NCI-H460 (cell line): Measurements from ENCODE around the gene ZYX. TPM values are rescaled to one million over a fixed set of nuclear protein-coding genes. Genes with fewer than 3 reads are reported as not detected.
"Not testable (repeated sequence)": the region's sequence is repeated elsewhere in the genome, so short reads cannot be mapped to it uniquely, and the experiment has no call there.

ENCODE experiments used
- DNase-seq: peaks from one replicate; pipeline ENCODE4 v3.0.0-alpha.2; 2016; ENCODE audit warnings: low read depth; ENCODE audit errors: extremely low read depth
- total RNA-seq: library from RNA; depleted of rRNA; stranded (reverse); fragments of >200 nt; shearing (Covaris generic); gene quantifications from 2 replicates; pipeline ENCODE4 v1.2.3, GENCODE V29; 2014

The ZYX gene
- total RNA-seq, 1 experiment from 2014 or later, result 45.7 TPM

GRCh38 chr7:143384661-143385631 lies 3.8 kb downstream of the ZYX start:
- no peak for DNase-seq

- no peak for DNase-seq
These were observed 5.0 kb downstream of the ZYX start for GRCh38 chr7:143385891-143386781.

- no peak for DNase-seq
These were observed 6.2 kb downstream of the ZYX start for GRCh38 chr7:143387156-143387975.

GRCh38 chr7:143388051-143388450 lies 6.9 kb downstream of the ZYX start:
- DNase-seq, result no peak

DNA sequence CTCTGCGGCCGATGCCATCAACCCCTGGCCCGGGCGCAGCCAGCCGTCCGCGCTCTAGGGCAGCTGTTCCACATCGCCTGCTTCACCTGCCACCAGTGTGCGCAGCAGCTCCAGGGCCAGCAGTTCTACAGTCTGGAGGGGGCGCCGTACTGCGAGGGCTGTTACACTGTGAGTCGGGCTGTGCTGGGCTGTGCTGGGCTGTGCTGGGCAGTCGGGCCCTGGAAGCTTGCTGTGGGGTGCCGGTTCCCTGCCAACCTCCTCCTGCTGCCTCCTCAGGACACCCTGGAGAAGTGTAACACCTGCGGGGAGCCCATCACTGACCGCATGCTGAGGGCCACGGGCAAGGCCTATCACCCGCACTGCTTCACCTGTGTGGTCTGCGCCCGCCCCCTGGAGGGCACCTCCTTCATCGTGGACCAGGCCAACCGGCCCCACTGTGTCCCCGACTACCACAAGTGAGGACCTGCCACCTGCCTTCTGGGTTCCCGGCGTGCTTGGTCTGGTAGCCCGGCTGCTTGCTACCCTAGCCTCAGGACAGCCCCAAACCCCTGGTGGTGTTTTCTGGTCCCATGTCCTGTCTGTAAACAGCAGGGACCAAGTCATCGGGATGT lies 7.5 kb downstream of the ZYX start:
- DNase-seq, result no peak

GRCh38 chr7:143389316-143390103 lies 8.4 kb downstream of the ZYX start:
- DNase-seq, result no peak

DNA sequence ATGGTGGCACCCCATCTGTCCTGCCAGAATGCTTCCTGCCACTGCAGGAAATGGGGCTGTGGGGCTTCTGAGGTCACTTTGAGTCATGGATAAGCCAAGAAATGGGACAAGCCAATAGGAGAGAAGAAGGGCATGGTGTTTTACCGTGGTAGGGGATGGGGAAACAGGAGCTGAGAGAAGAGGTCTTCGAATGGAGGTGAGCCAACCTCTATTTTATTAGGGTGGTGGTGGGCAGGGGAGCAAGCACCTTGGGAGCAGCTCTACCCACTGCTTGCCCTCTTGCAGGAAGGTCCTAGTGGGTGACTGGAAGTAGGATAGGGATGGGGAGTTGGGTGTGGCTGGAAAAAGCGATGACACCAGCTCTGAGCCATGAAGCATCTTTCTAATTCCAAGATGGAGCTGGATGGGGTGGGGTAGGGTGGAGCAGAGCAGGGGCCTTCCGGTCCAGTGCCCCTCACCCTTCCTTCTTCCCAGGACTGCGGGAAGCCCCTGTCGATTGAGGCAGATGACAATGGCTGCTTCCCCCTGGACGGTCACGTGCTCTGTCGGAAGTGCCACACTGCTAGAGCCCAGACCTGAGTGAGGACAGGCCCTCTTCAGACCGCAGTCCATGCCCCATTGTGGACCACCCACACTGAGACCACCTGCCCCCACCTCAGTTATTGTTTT lies 9.1 kb downstream of the ZYX start:
- DNase-seq, result no peak

DNA sequence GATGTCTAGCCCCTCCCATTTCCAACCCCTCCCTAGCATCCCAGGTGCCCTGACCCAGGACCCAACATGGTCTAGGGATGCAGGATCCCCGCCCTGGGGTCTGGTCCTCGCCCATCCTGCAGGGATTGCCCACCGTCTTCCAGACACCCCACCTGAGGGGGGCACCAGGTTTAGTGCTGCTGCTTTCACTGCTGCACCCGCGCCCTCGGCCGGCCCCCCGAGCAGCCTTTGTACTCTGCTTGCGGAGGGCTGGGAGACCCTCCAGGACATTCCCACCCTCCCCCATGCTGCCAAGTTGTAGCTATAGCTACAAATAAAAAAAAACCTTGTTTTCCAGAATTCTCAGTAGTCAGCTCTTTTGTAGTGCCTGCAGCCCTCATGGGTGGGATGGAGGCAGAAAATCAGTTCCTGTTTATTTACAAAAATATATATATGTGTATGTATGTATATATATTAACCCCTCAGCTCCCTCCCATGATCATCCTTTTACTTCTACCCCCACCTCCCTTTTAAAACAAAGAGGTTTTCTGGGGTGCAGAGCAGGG lies 9.7 kb downstream of the ZYX start:
- no peak for DNase-seq

GRCh38 chr7:143391462-143392404 lies 10.6 kb downstream of the ZYX start:
- no peak for DNase-seq

- not testable (repeated sequence) for DNase-seq
These were observed 11.3 kb downstream of the ZYX start for GRCh38 chr7:143392427-143392826.

- no peak for DNase-seq
These were observed 11.7 kb downstream of the ZYX start for GRCh38 chr7:143392875-143393266.

DNA sequence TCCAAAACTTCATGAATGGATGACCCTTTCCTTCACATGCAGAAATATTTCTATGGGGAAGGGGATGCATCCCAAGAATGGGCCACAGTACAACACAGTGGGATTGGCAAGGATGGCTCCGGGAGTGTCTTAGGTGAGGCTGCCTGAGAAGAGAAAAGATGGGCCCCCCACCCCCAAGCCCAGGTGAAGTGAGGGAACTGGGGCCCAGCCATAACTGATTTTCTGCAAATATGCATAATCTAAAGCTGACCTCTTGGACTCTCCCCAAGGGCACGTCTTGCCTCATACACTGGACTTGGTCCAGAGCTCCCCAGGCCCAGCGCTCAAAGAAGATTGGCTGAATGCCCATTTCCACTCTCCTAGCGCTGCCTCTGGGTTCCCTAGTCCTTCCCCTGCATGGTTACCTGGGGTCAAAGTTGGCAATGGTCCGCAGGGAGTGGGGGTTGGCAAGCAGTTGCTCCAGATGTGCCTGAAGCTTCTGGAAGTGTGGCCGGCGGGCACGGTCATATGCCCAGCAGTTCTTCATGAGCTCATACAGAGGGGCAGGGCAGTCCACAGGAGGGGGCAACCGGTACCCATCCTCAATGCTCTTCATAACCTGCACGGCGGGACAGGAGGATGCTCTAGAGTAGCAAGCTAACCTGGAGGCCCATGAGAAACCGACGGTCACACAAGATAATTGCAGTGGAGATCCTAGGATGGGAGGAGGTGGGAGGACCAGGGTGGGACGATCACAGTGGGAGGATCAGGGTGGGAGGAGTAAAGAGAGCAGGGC lies 12.3 kb downstream of the ZYX start:
- no peak for DNase-seq

- DNase-seq, result no peak
These were observed 12.9 kb downstream of the ZYX start for GRCh38 chr7:143394068-143394467.

- no peak for DNase-seq
These were observed 13.6 kb downstream of the ZYX start for GRCh38 chr7:143394777-143395176.

GRCh38 chr7:143395187-143396149 lies 14.3 kb downstream of the ZYX start:
- no peak for DNase-seq
